CD4-positive, alpha-beta T cell treated with Interleukin-6 for 4 hours (primary cell): ENCODE results near the gene COL11A2.

Experiments
- DNase-seq: peaks from one replicate; pipeline ENCODE4 v3.0.0-alpha.2; 2020; ENCODE audit warnings: mixed read lengths

The COL11A2 gene

DNA sequence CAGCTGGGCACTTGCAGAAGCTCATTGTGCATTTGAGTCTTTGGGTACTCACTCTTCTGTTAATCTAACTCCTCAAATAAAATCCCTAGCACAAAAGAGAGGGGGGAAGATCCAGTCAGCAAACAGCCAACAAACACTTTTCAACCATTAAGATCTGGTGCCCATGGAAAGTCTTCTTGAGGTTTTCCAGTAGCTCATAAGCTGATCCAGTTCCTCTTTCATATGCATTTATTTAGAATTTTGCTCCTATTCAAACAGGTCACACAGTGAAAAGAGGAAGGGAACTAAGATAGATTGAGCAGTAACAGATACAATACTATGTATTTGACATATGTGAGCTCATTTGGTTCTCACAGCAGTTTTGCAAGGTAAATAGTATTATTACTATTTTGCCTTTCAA, 77.9 kb downstream of the COL11A2 start:
- no peak for DNase-seq

GRCh38 chr6:33113755-33114154, 78.5 kb downstream of the COL11A2 start:
- DNase-seq = no peak
